IMR-90 (cell line): ENCODE results near the gene SIX5. TPM values are rescaled to one million over a fixed set of nuclear protein-coding genes. Genes with fewer than 3 reads are reported as not detected.

Source experiments
- ATAC-seq: fragments of 200-7000 bp; cut with Tn5 transposase; 2 replicates; pipeline ENCODE4 v1.9.1; 2020; ENCODE audit warnings: low read depth, mild to moderate bottlenecking, moderate library complexity
- BruUV-seq: library from RNA; stranded (reverse); fragments of 400-500 nt; replicated peaks from 2 replicates; lab custom pipeline; 2021; lab: Mats Ljungman, UMichigan
- CTCF ChIA-PET: fragments of 300-600 bp; formaldehyde crosslinking; extraction: SDS; loops from one replicate; lab custom pipeline; 2021; ENCODE audit warnings: antibody characterized with exemption; lab: Yijun Ruan, JAX
- POLR2A ChIA-PET: fragments of 300-600 bp; sonication (Branson Sonifier 250); formaldehyde crosslinking; loops from one replicate; lab custom pipeline; 2022; ENCODE audit warnings: antibody characterized with exemption; ENCODE audit not compliant: unreplicated experiment; lab: Charles Lee
- DNase-seq: peaks from one replicate; pipeline ENCODE4 v3.0.0; 2013
- H2AFZ ChIP-seq: replicated peaks from 2 replicates; pipeline ENCODE3; 2013; ENCODE audit warnings: low read length, mild to moderate bottlenecking; ENCODE audit not compliant: poor library complexity
- H2AK5ac ChIP-seq: 2 replicates; pipeline ENCODE4 v1.6.1; 2013; ENCODE audit warnings: low read depth, low read length, inconsistent platforms
- H2AK9ac ChIP-seq: replicated peaks from 2 replicates; pipeline ENCODE3; 2013; ENCODE audit warnings: mild to moderate bottlenecking, low read depth, low read length, moderate library complexity; ENCODE audit not compliant: poor library complexity
- H2BK120ac ChIP-seq: 2 replicates; pipeline ENCODE4 v1.6.1; 2013; ENCODE audit warnings: low read depth, low read length, inconsistent platforms
- H2BK15ac ChIP-seq: 3 replicates; pipeline ENCODE4 v1.6.1; 2013; ENCODE audit warnings: low read depth, low read length, inconsistent platforms
- H2BK20ac ChIP-seq: 2 replicates; pipeline ENCODE4 v1.6.1; 2013; ENCODE audit warnings: low read depth, mild to moderate bottlenecking, inconsistent platforms, low read length, moderate library complexity
- H2BK5ac ChIP-seq: 2 replicates; pipeline ENCODE4 v1.6.1; 2013; ENCODE audit warnings: mild to moderate bottlenecking, low read depth, low read length, inconsistent platforms; ENCODE audit not compliant: poor library complexity, severe bottlenecking
- H3K14ac ChIP-seq: replicated peaks from 2 replicates; pipeline ENCODE4 v1.6.1; 2013; ENCODE audit warnings: low read depth, low read length, inconsistent platforms
- H3K18ac ChIP-seq: 2 replicates; pipeline ENCODE4 v1.6.1; 2013; ENCODE audit warnings: low read depth, low read length, control low read depth
- H3K23ac ChIP-seq: 2 replicates; pipeline ENCODE4 v1.6.1; 2013; ENCODE audit warnings: low read depth, low read length, inconsistent platforms
- H3K27ac ChIP-seq: 2 replicates; pipeline ENCODE4 v1.5.1; 2013; ENCODE audit warnings: mild to moderate bottlenecking, control low read depth, low read length; ENCODE audit not compliant: insufficient read depth
- H3K27me3 ChIP-seq: 2 replicates; pipeline ENCODE4 v1.6.1; 2013; ENCODE audit warnings: low read length; ENCODE audit not compliant: control insufficient read depth, insufficient read depth
- H3K36me3 ChIP-seq: 2 replicates; pipeline ENCODE4 v1.6.1; 2013; ENCODE audit warnings: low read length, mixed read lengths; ENCODE audit not compliant: control insufficient read depth, insufficient read depth
- H3K4ac ChIP-seq: 2 replicates; pipeline ENCODE4 v1.6.1; 2013; ENCODE audit warnings: low read depth, low read length, inconsistent platforms
- H3K4me1 ChIP-seq: 2 replicates; pipeline ENCODE4 v1.6.1; 2013; ENCODE audit warnings: low read length, mixed read lengths; ENCODE audit not compliant: control insufficient read depth, insufficient read depth
- H3K4me2 ChIP-seq: 2 replicates; pipeline ENCODE4 v1.6.1; 2013; ENCODE audit warnings: low read depth, mild to moderate bottlenecking, control low read depth, low read length, moderate library complexity
- H3K4me3 ChIP-seq: 2 replicates; pipeline ENCODE4 v1.5.1; 2013; ENCODE audit warnings: low read depth, mild to moderate bottlenecking, control low read depth, low read length, moderate library complexity; ENCODE audit not compliant: insufficient read depth
- H3K56ac ChIP-seq: 2 replicates; pipeline ENCODE4 v1.6.1; 2013; ENCODE audit warnings: low read length, inconsistent platforms; ENCODE audit not compliant: insufficient read depth; ENCODE audit errors: extremely low read depth
- H3K79me1 ChIP-seq, 2 experiments: 2 replicates each; pipeline ENCODE4 v1.6.1; 2013; ENCODE audit warnings: low read length in 2 of 2, inconsistent platforms in 1 of 2, low read depth in 1 of 2
- H3K9ac ChIP-seq: 2 replicates; pipeline ENCODE4 v1.6.1; 2013; ENCODE audit warnings: low read depth, low read length, control low read depth
- H3K9me1 ChIP-seq: 2 replicates; pipeline ENCODE4 v1.6.1; 2013; ENCODE audit warnings: low read length, inconsistent platforms; ENCODE audit not compliant: insufficient read depth
- H3K9me3 ChIP-seq: 2 replicates; pipeline ENCODE4 v1.6.1; 2013; ENCODE audit warnings: low read length; ENCODE audit not compliant: control insufficient read depth, insufficient read depth
- H4K20me1 ChIP-seq: 2 replicates; pipeline ENCODE4 v1.6.1; 2013; ENCODE audit warnings: low read length, inconsistent platforms; ENCODE audit not compliant: insufficient read depth
- H4K5ac ChIP-seq: 2 replicates; pipeline ENCODE4 v1.6.1; 2013; ENCODE audit warnings: mild to moderate bottlenecking, low read depth, low read length, control low read depth
- H4K8ac ChIP-seq, 2 experiments: 2 replicates each; pipeline ENCODE4 v1.6.1; 2013; ENCODE audit warnings: low read depth in 2 of 2, low read length in 2 of 2, control low read depth in 1 of 2, inconsistent platforms in 1 of 2
- H4K91ac ChIP-seq: 2 replicates; pipeline ENCODE4 v1.6.1; 2013; ENCODE audit warnings: low read depth, low read length, inconsistent platforms; ENCODE audit not compliant: insufficient read depth
- BHLHE40 ChIP-seq: fragments of 150-350 bp; IDR thresholded peaks from 2 replicates; pipeline ENCODE4 v1.6.1; 2016; ENCODE audit warnings: mild to moderate bottlenecking, low read depth, low read length
- CEBPB ChIP-seq: IDR thresholded peaks from 2 replicates; pipeline ENCODE4 v1.6.1; 2012; ENCODE audit warnings: low read depth, low read length, improper control_type of control experiment
- CHD1 ChIP-seq: IDR thresholded peaks from 2 replicates; pipeline ENCODE4 v1.6.1; 2012; ENCODE audit warnings: low read depth, low read length, improper control_type of control experiment
- CTCF ChIP-seq: conservative IDR thresholded peaks from 2 replicates; pipeline ENCODE4 v1.5.1; 2012; ENCODE audit warnings: mild to moderate bottlenecking, low read depth, low read length, improper control_type of control experiment
- ELK1 ChIP-seq: fragments of 150-350 bp; IDR thresholded peaks from 2 replicates; pipeline ENCODE4 v1.6.1; 2016; ENCODE audit warnings: low read depth, mild to moderate bottlenecking, low read length, moderate library complexity, borderline replicate concordance
- FOS ChIP-seq: fragments of 150-350 bp; IDR thresholded peaks from 2 replicates; pipeline ENCODE4 v1.6.1; 2016; ENCODE audit warnings: low read depth, low read length
- MAZ ChIP-seq: IDR thresholded peaks from 2 replicates; pipeline ENCODE4 v1.6.1; 2012; ENCODE audit warnings: low read depth, mild to moderate bottlenecking, low read length, improper control_type of control experiment, moderate library complexity, borderline replicate concordance
- MXI1 ChIP-seq: IDR thresholded peaks from 2 replicates; pipeline ENCODE4 v1.6.1; 2012; ENCODE audit warnings: low read depth, mild to moderate bottlenecking, low read length, moderate library complexity, borderline replicate concordance
- NFE2L2 ChIP-seq: fragments of 150-350 bp; IDR thresholded peaks from 2 replicates; pipeline ENCODE4 v1.6.1; 2016; ENCODE audit warnings: low read depth, mild to moderate bottlenecking, low read length
- POLR2A ChIP-seq: IDR thresholded peaks from 2 replicates; pipeline ENCODE4 v1.6.1; 2012; ENCODE audit warnings: mild to moderate bottlenecking, low read depth, low read length
- RAD21 ChIP-seq: IDR thresholded peaks from 2 replicates; pipeline ENCODE4 v1.6.1; 2012; ENCODE audit warnings: low read length, improper control_type of control experiment
- RCOR1 ChIP-seq: IDR thresholded peaks from 2 replicates; pipeline ENCODE4 v1.6.1; 2012; ENCODE audit warnings: mild to moderate bottlenecking, low read length, improper control_type of control experiment; ENCODE audit not compliant: insufficient replicate concordance
- SMC3 ChIP-seq: fragments of 150-350 bp; IDR thresholded peaks from 2 replicates; pipeline ENCODE4 v1.6.1; 2016; ENCODE audit warnings: low read depth, mild to moderate bottlenecking, antibody characterized with exemption, low read length, moderate library complexity
- USF2 ChIP-seq: fragments of 150-350 bp; IDR thresholded peaks from 2 replicates; pipeline ENCODE4 v1.6.1; 2017; ENCODE audit warnings: mild to moderate bottlenecking, antibody characterized with exemption, low read length, low read depth
- WGBS, 2 experiments: methylation state at CpG; one replicate each; pipeline versions ENCODE4 v1.1.5 to v1.1.7; 2013; ENCODE audit warnings: missing lambda C conversion rate in 2 of 2; ENCODE audit not compliant: insufficient read length in 1 of 2; ENCODE audit errors: extremely low coverage in 2 of 2; 5-methylcytosine and 5-hydroxymethylcytosine counted together
- dilution Hi-C: fragments of 300-500 bp; cut with HindIII; formaldehyde crosslinking; loops from one replicate; pipeline ENCODE4 v1.14.3; 2018; ENCODE audit warnings: low sequenced_read_pairs; ENCODE audit not compliant: unreplicated experiment
- in situ Hi-C: fragments of 300-500 bp; cut with MboI; formaldehyde crosslinking; loops from 3 replicates; pipeline ENCODE4 v1.14.3; 2019; ENCODE audit warnings: low sequenced_read_pairs, inconsistent platforms, mixed read lengths
- intact Hi-C: fragments of 100-400 bp; cut with micrococcal nuclease; formaldehyde crosslinking; loops from 2 replicates; pipeline ENCODE4 v1.10.0; 2022
- polyA plus RNA-seq, 3 experiments: library from polyadenylated mRNA; depleted of rRNA; stranded (reverse); fragments of >200 nt; gene quantifications; 2 replicates each; pipeline ENCODE4 v1.2.3, GENCODE V29; 2012; ENCODE audit warnings: low replicate concordance in 1 of 3
- total RNA-seq: library from RNA; depleted of rRNA; stranded (reverse); fragments of >200 nt; gene quantifications from 2 replicates; pipeline ENCODE4 v1.2.3, GENCODE V29; 2012

SIX5 gene
- total and polyA plus RNA-seq, 2 of the 4 experiments (the other 2 are of a cell fraction) = 0.90 to 15.5 TPM

GRCh38 chr19:45768655-45768983 lies 433 bp downstream of the SIX5 start:
- H3K27ac ChIP-seq = peak overlapping the region; percentile 98
- no peaks in the 10 kb centered on the region for H3K27me3 ChIP-seq
- H3K9me3 ChIP-seq = no peaks in the 10 kb centered on the region
- peak overlapping the region; percentile 57 for H3K23ac ChIP-seq
- TF ChIP-seq USF2 (no peak), SMC3 (no peak), RCOR1 (no peak), CHD1 (no peak), FOS (no peak), CEBPB (no peak), MAZ (no peak), ELK1 (no peak), MXI1 (no peak), RAD21 (no peak), CTCF (no peak), NFE2L2 (no peak), POLR2A (no peak; the same call in 1 of the 2 replicates), BHLHE40 (no peak)
- ATAC-seq (no peak), DNase-seq (peak; percentile 41)
- H3K36me3 ChIP-seq = peaks cover 8% of the 10 kb centered on the region; the same call in 1 of the 2 replicates
- CTCF ChIA-PET = interaction anchor here (1.3 to 3.0 kb wide), 2 partner anchors 31 to 49 kb away, joined by 4 to 24 read pairs; no protein-coding TSS in a partner anchor
- in situ Hi-C loops = no loop called here
- dilution Hi-C loops = no loop called here
- peak overlapping the region; percentile 65 for H3K14ac ChIP-seq
- POLR2A ChIA-PET = interaction anchor here (0.8 to 1.2 kb wide), 4 partner anchors 24 to 76 kb away, joined by 3 to 6 read pairs (median 5); partner anchors contain the start of genes DMWD, QPCTL and SNRPD2
- H4K8ac ChIP-seq = peak overlapping the region; percentile 15 to 82; a peak in 3 of 4 replicates
- H3K9me1 ChIP-seq = no peaks in the 10 kb centered on the region; the same call in 1 of the 2 replicates
- peak overlapping the region; percentile 89 for H3K4ac ChIP-seq
- H3K4me3 ChIP-seq = peak overlapping the region; percentile 62
- peaks cover 22% of the 10 kb centered on the region for H3K4me1 ChIP-seq
- intact Hi-C loops = loop anchor here (2.0 kb wide), 1 partner anchor 76 kb away; the partner anchor contains the start of gene QPCTL
- peak overlapping the region; percentile 94 for H3K9ac ChIP-seq
- H4K91ac ChIP-seq = peak overlapping the region; percentile 92
- peaks cover 4 to 20% of the 10 kb centered on the region in 2 experiments; a peak in 1 of 4 replicates for H3K79me1 ChIP-seq
- H4K5ac ChIP-seq = peak overlapping the region; percentile 78
- peak overlapping the region; percentile 72 for H3K18ac ChIP-seq
- H2AK9ac ChIP-seq = peak overlapping the region; percentile 98
- WGBS, 2 experiments = 0% methylated on average over 13 of the region's 33 CpGs; no CpG with 5 or more reads in 1 of the 2 experiments
- H2BK5ac ChIP-seq = peak overlapping the region; percentile 97
- peaks cover 12% of the 10 kb centered on the region for H4K20me1 ChIP-seq
- BruUV-seq = no TSS peak
- peak overlapping the region; percentile 94 for H2AFZ ChIP-seq
- H2BK20ac ChIP-seq = no peak overlapping the region
- H2AK5ac ChIP-seq = peak overlapping the region; percentile 73
- peak overlapping the region; percentile 63 for H2BK120ac ChIP-seq
- peak overlapping the region; percentile 74 for H3K56ac ChIP-seq
- H3K4me2 ChIP-seq = peak overlapping the region; percentile 87
- H2BK15ac ChIP-seq = no peak overlapping the region; the same call in 2 of the 3 replicates
